ENCODE results near the gene NCKAP5. TPM values are rescaled to one million over a fixed set of nuclear protein-coding genes. Genes with fewer than 3 reads are reported as not detected.

The NCKAP5 gene
- total RNA-seq, 1 donor from 2014 or later, result 0.20 TPM

DNA sequence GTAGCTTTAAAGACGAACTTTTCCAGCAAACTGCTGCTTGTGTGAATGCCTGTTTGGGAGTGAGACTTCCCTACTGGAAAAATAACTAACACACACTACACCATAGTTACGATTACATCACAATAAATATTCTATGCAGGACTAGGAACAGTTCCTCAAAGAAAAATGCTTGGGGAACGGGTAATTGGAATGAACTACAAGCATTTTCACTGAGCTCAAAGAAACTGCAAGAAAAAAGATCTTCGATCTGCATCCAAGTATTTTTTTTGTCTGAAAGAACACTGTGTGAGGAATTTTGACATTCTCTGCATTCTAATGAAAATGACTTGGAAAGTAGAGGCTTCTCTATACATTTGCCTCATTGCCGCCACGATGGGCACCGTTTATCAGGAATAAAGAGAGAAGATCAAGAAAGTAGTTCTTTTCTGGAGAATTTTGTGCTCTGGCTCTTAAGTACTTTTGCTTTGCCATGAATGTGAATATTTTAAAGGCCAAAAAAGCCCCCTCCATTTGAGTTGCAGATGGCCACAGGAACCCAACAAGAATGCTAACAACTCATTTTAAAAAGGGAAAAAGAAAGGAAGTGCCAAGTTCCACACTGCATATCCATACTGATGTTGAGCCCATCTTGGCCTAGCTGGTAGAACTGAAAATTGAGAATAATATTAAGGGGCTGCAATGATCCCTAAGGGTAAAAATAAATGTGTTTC, 911.8 kb downstream of the NCKAP5 start:
- no peak overlapping the region for H3K4me3 Mint-ChIP-seq (ENCODE audit: unreplicated experiment)
- H3K4me1 Mint-ChIP-seq (ENCODE audit: low read depth, unreplicated experiment), result peaks cover 1% of the 10 kb centered on the region
- H3K27ac Mint-ChIP-seq (ENCODE audit: unreplicated experiment), result no peak overlapping the region
- peaks cover 3% of the 10 kb centered on the region for H3K9me3 Mint-ChIP-seq (ENCODE audit: unreplicated experiment)
- H3K36me3 Mint-ChIP-seq (ENCODE audit: unreplicated experiment), result no peaks in the 10 kb centered on the region
- TF ChIP-seq, protein P1, sequence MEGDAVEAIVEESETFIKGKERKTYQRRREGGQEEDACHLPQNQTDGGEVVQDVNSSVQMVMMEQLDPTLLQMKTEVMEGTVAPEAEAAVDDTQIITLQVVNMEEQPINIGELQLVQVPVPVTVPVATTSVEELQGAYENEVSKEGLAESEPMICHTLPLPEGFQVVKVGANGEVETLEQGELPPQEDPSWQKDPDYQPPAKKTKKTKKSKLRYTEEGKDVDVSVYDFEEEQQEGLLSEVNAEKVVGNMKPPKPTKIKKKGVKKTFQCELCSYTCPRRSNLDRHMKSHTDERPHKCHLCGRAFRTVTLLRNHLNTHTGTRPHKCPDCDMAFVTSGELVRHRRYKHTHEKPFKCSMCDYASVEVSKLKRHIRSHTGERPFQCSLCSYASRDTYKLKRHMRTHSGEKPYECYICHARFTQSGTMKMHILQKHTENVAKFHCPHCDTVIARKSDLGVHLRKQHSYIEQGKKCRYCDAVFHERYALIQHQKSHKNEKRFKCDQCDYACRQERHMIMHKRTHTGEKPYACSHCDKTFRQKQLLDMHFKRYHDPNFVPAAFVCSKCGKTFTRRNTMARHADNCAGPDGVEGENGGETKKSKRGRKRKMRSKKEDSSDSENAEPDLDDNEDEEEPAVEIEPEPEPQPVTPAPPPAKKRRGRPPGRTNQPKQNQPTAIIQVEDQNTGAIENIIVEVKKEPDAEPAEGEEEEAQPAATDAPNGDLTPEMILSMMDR (IDR thresholded peaks at IDR 0.05; ENCODE audit: partially characterized antibody, unreplicated experiment), result no peak
- DNase-seq, result no peak
- no peaks in the 10 kb centered on the region for H3K27me3 Mint-ChIP-seq (ENCODE audit: unreplicated experiment)

DNA sequence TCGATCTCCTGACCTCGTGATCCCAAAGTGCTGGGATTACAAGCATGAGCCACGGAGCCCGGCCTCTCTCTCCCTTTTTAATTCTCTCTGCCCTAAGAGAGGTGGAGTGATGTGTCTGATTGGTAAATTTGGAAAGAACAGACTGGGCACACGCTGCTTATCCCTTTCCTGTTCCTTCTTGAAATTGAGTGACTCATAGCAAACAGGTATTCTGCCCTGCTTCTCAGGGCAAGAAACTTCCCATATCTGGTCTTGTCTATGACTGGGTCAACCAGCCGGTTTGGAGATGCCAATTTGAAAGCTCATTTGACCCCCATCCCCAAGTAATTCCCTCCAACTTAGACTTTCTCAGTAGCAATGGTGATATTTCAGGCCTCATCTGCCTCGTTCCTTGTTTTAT, 913.3 kb downstream of the NCKAP5 start:
- no peaks in the 10 kb centered on the region for H3K27me3 Mint-ChIP-seq (ENCODE audit: unreplicated experiment)
- DNase-seq, result no peak
- H3K27ac Mint-ChIP-seq (ENCODE audit: unreplicated experiment), result no peak overlapping the region
- H3K4me1 Mint-ChIP-seq (ENCODE audit: low read depth, unreplicated experiment), result peaks cover 1% of the 10 kb centered on the region
- H3K36me3 Mint-ChIP-seq (ENCODE audit: unreplicated experiment), result no peaks in the 10 kb centered on the region
- H3K9me3 Mint-ChIP-seq (ENCODE audit: unreplicated experiment), result peaks cover 3% of the 10 kb centered on the region
- TF ChIP-seq, protein P1 (IDR thresholded peaks at IDR 0.05; ENCODE audit: partially characterized antibody, unreplicated experiment), result no peak
- no peak overlapping the region for H3K4me3 Mint-ChIP-seq (ENCODE audit: unreplicated experiment)

DNA sequence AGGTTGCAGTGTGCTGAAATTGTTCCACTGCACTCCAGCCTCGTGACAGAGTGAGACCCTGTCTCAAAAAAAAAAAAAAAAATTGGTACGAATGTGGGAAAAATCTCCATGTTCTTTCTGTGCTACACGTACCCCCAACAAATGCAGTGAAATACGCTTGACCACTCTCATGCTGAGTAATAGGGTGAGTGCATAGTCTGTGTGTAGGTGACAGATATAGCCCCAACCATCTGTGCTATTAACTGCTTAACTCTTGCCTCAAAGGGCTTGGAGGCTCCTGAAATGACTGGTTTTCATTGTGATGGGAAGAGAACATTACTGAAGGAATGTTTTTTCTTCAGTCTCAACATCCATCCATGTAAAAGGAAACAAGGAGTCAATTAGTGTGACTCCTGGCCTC, 913.9 kb downstream of the NCKAP5 start:
- DNase-seq, result no peak
- H3K36me3 Mint-ChIP-seq (ENCODE audit: unreplicated experiment), result no peaks in the 10 kb centered on the region
- H3K27me3 Mint-ChIP-seq (ENCODE audit: unreplicated experiment), result no peaks in the 10 kb centered on the region
- H3K9me3 Mint-ChIP-seq (ENCODE audit: unreplicated experiment), result peaks cover 3% of the 10 kb centered on the region
- TF ChIP-seq, protein P1 (IDR thresholded peaks at IDR 0.05; ENCODE audit: partially characterized antibody, unreplicated experiment), result no peak
- peaks cover 1% of the 10 kb centered on the region for H3K4me1 Mint-ChIP-seq (ENCODE audit: low read depth, unreplicated experiment)
- no peak overlapping the region for H3K4me3 Mint-ChIP-seq (ENCODE audit: unreplicated experiment)
- no peak overlapping the region for H3K27ac Mint-ChIP-seq (ENCODE audit: unreplicated experiment)

DNA sequence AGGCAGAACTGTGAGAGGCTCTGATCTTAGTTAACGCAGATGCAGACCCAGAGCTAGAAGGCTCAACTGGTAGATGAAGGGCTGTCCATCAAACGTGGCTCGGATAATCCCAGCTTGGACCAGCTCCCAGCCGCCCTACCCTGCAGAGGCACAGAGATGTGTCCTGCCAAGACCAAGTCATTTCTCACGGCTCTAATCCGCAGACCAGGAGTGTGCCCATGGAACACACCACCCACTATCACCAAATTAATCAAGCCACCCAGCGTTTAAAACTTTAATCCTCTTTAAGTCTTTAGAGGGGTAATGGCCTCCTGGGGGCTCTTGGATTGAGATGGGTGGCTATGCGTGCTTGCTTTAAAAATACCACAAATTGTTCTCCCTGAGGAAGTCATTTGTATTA, 915.8 kb downstream of the NCKAP5 start:
- Mint-ChIP-seq H3K36me3 (ENCODE audit: unreplicated experiment) (no peaks in the 10 kb centered on the region), H3K27ac (ENCODE audit: unreplicated experiment) (no peak overlapping the region), H3K27me3 (ENCODE audit: unreplicated experiment) (no peaks in the 10 kb centered on the region), H3K9me3 (ENCODE audit: unreplicated experiment) (peaks cover under 1% of the 10 kb centered on the region), H3K4me1 (ENCODE audit: low read depth, unreplicated experiment) (peaks cover 1% of the 10 kb centered on the region), H3K4me3 (ENCODE audit: unreplicated experiment) (no peak overlapping the region)
- DNase-seq, result no peak
- TF ChIP-seq, protein P1 (IDR thresholded peaks at IDR 0.05; ENCODE audit: partially characterized antibody, unreplicated experiment), result no peak
